Measurements from ENCODE around the gene FIG4.
"Not testable (repeated sequence)": the region's sequence is repeated elsewhere in the genome, so short reads cannot be mapped to it uniquely, and the experiment has no call there.

The FIG4 gene

DNA sequence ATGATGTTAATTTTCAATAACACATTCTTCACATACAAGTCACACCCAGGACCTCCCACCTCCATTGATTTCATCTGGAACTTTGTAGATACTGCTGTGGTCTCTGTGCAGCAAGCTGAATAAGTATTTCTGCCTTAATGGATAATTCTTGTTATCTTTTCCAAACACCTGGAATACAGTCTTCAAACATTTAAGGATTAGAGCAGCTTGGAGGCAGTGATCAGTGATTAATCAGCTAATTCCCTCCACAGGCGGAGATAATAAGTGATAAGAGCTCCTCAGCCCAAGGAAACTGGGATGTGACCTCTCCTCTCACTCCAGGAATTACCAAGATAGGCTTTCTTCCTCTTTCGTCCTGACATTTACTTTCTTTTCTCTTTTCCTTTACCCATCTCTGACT lies 110.7 kb downstream of the FIG4 start:
- no peak for DNase-seq

DNA sequence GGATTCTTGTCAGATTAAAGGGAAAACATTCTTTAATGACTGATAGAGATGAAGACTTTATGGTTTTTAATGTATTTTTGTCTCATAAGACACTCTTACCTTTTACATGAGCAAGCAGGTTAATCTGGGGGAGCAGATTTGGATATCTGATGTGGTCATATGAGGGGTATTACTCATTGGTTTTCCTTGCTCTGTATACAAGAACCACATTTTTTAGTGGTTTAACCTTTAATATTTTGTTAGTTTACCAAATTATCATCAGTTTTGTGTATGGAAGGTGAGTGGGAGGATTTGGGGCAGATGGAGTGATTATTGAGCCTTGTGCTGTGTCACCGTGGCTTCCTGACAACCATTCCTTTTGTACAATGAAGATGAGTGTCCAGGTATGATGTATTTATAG lies 112.9 kb downstream of the FIG4 start:
- DNase-seq: no peak

DNA sequence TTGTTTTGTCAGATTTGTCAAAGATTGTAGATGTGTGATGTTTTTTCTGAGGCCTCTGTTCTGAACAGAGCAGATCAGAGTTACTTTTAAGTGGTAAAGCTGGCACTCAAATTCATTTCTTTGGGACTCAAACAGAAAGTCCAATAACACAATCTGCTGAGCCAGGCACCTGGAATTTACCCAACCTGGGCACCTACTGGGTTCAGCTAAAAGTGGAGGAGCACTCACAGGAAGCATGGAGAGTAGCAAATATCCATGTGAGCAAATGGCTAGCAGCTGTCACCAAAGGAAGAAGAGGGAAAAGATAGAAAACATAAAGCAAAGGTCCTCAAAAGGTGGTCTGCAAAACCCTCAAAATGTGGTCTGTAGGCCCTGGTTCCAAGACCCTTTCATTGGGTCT lies 116.8 kb downstream of the FIG4 start:
- no peak for DNase-seq

DNA sequence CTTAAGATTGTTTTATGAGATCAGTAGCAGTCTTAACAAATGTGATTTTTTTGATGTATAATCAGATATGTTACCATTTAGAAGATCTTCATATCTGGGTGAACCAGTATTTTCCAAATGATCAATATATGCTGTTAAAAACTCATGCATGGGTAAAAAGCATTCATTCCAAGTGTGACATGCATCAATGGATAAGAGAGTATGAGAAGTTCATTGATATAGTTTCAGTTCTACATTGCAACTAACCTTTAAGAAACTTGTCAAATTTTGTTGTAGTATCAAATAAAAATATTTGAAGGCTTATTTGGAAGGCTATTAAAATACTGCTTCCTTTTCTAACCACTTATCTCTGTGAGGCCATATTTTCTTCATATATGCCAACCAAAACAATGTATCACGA lies 117.7 kb downstream of the FIG4 start:
- DNase-seq: no peak

DNA sequence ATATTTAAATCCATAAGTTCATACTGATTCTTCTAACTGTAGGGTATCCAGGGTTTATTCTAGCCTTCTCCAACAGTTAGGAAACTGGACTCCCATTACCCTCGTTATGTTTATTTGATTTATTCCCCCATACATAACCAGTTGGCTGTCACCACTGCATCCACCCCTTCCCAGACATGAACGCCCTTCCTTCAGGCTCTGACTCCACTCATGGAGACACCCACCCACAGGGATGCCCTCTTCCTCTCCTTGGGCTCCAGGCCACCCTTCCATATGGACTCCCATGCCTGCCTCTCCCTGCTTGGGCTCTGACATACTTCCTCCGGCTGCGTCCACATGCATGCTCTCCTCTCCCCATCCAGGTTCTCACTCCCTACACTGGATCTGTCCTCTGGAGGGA lies 124.0 kb downstream of the FIG4 start:
- no peak for DNase-seq

DNA sequence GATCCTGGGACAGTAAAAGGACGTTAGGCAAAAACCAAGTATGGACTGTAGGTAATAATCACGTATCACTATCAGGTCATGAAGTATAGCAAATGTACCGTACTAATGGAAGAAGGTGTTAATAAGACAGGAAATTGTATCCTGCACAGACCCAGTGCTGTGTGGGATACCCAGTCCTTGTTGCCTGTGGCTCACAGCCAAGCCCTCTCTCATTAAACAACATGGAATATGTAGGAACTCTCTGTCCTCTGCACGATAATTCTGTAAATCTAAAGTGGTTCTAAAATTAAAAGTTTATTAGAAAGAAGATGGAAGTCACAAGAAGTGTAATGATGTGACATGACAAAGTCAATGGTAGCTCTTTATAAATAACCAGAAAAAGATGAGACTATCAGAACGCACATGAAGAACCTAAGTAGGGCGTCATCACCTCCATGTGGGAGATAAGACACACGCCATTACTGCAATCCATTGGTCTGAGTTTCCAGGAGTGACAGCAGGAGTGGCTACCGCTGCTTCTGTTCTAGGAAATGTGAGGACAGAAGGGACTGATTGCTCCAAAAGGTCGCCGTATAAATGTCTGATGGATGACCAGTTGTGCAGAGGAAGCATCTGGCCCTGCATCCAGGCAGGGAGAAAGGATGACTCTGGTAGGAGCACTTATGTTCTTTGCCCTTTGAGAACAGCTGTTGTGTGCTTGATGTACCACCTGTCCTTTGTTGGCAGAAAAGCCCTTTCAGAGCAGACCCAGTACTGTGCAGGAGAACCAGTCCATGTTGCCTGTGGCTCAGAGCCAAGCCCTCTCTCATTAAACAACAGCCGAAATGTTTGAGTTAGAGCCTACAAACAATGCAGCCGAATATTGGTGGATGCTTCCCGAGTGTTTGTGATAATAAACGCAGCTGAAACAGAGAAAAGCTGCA lies 125.6 kb downstream of the FIG4 start:
- DNase-seq: peak; percentile 98

DNA sequence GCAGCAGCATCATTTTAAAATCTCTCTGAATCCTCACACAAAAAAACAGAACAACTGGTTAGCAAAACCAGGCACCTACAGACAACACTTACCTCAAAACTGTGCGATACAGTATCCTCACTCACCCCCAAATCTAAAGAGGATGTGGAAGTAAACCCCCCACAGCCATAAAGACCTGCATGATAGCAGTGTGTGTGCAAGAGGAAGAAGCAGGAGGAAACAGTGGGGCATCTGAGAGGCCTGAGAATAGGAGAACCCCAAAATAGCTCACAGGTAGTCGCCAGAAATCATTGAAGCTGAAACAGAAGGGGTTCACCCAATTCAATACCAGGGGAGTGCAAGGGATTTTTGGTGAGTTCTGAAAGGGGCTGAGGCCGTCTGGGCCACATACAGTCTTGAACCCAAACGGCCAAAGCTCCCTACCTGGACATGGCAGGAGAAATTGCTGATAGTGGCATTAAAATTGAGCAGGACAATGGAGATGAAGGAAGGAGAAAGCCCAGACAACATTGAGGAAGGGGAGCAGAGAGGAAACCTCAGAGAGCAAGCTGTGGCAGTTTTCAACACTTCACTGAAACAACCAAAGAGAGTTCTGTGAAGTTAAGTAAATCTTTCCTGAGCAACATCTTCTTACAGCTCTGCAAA lies 129.7 kb downstream of the FIG4 start:
- no peak for DNase-seq

DNA sequence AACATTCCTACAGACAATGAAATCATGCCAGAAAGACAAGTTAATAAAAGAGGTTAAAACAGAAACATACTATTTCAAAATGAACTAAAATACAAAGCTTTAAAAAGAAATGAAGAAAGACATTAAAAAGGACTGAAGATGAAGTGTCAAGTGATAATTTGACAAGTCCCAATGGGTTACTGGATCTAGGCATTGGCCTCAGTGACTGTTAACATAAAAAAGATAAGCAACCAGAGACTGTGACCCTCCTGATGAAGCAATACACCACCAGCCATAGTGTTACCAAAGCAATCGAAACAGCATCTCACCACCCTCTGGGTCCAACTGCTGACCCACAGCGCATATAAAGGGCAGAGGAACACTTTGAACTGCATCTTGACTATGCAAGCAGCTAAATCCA lies 130.3 kb downstream of the FIG4 start:
- no peak for DNase-seq

DNA sequence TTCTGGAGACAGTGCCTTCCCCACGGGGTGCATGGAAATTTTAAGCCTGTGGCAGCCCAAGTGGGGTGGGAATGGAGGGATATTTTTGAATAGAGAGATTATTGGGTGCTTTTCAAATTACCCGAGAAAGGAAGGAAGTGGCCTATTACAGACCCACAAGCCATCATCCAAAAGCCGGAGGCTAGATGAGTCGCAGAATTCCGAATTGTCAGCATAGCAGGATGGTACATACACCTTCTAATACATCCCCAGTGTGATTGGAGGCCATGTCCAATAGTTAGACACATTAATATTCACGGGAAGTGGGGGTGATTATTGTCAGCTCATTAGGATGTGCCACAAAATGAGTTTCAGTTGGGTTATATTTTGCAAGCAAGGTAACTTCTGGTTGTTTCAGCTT lies 133.0 kb downstream of the FIG4 start:
- no peak for DNase-seq

DNA sequence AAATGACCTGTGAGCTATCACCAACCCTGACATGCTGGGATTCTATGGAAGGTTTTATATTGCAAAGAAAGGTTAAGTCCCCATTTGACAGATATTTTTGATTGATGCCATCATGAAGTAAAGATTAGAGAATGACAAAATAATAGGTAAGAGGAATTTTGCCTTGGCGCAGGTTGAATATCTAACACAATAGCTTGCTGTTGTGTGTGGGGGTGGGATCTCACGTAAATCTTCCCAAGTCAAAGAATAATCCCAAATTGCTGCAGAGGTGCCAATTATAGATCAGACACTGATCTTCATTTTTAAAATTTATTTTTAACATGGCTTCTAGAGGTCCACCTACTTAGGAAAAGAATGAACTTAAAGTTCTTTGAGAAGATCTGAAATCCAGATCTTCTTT lies 135.5 kb downstream of the FIG4 start:
- no peak for DNase-seq

DNA sequence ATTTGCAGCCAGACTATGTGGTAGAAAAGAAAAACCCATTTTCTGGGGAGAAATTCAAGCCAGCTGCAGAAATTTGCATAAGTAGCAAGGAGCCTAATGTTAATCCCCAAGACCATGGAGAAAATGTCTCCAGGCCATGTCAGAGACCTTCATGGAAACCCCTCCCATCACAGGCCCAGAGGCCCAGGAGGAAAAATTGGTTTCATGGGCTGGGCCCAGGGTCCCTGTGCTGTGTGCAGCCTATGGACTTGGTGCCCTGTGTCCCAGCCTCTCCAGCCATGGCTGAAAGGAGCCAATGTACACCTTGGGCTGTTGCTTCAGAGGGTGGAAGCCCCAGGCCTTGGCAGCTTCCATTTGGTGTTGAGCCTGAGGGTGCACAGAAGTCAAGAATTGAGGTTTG lies 140.3 kb downstream of the FIG4 start:
- DNase-seq: not testable (repeated sequence)

DNA sequence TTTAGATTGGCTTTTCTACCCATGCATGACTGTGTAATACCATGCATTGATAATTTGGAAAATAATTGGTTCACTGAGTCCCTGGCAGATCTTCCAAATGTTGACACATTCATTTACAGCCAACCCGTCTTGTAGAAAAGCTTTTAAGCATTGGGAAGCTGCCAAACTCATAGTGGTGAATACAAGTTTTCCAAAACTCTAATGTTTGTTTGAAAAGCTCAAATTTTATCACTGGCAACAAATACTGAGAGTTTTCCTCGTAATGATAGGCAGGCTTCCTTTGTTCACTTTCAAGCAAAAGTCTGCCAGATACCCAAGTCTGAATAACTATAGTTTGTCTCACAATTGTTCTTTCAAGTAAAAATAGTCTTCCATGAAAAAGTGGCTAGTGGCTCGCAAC lies 143.0 kb downstream of the FIG4 start:
- peak; percentile 88 for DNase-seq

DNA sequence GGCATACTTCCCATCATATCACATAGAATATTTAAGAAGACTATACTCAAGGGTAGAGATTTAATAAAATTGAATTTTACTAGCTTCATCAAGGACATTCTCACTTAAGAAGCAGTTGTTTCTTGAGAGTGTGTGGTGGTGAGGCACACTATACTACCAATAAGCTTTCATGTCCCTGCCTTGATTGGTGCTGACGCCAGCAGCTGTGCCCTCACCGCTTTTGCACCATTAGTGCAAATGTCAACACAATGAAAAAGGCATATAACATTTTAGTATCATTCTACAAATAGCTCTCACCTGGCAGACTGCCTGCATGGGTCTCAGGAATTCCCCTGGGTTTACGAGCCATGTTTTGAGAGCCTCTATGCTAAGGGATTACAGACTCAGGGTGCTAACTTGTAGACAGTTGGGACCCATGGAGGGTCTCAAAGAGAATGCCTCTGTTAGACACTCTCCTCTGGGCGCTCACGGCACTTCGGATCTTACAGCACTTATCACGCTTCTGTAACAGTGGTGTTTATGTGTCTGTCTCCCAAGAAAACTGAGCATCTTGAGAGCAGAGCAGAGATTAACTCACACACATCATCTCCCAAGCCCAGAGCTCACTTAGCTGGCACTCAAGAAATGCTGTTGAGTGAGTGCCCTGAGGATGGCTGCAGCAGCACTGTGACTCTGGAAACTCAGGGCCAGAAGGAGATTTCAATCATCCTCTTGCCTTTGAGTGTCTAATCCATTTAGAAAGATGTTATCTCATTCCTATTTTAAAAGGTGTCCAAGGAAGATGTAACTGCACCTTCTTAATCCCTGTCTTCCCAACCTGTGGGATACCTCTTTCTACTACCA lies 143.7 kb downstream of the FIG4 start:
- peak; percentile 93 for DNase-seq

DNA sequence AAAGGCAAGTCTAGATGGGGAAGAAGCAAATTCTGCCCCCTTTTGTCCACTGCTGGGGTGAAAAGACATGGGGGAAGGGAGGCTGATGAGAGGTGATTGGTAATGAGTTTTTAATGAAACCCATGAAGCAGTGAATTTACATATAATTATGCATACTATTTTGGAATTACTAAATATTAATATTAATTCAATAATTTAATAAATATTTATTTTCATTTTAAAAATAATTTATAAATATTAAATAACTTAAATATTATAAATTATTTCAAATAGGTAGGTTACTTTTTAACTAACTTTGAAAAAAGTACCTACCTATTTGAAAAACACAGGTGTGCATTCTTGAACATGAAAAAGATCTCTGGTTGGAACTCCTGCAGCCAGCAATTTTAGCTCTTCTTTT lies 148.9 kb downstream of the FIG4 start:
- no peak for DNase-seq

DNA sequence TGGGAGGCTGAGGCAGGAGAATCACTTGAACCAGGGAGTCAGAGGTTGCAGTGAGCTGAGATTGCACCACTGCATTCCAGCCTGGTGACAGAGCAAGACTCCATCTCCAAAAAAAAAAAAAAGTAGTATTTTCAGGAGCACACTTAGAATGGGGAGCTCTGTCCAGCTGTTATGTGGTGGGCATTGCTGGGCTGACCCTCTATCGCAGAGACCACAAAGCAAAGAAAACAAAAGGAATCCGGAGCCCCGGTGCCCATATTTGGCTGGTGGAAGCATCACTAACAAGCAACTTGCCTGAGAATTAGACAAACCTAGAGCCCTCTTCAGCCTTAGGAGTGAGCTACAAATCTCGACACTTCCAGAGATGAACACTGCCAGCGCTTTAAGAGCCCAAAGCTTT lies 149.7 kb downstream of the FIG4 start:
- no peak for DNase-seq

DNA sequence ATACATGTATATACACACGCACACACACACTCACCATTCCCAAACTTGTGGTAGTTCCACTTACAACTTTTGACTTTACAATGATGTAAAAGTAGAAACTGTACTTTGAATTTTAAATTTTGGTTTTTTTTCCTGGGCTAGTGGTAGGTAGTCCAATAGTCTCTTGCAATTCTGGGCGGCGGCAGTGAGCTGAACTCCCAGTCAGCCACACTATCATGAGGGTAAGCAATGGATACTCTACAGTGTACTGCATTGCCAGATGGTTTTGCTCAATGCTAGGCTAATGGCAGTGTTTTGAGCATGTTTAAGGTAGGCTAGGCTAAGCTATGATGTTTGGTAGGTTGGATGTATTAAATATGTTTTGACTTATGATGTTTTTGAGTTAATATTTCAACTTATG lies 150.8 kb downstream of the FIG4 start:
- DNase-seq: no peak

DNA sequence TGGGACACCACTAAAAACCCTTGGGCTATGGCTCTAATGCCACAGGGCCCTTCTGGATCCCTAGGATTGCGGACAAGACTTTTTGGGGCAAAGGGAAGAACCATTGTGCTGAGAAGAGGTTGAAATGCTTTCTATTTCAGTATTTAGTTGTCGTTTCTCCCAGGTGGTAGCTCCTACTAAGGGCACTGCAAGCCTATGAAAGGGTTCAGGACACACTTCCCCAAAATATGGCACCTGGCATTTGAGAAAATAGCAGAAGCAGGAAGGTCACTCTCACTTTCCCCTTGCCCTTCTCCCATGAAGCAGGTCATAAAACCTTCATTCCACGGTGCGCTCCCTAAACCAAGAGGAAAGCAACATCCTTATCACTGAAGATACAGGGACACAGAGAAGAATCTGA lies 161.6 kb downstream of the FIG4 start:
- DNase-seq: no peak

DNA sequence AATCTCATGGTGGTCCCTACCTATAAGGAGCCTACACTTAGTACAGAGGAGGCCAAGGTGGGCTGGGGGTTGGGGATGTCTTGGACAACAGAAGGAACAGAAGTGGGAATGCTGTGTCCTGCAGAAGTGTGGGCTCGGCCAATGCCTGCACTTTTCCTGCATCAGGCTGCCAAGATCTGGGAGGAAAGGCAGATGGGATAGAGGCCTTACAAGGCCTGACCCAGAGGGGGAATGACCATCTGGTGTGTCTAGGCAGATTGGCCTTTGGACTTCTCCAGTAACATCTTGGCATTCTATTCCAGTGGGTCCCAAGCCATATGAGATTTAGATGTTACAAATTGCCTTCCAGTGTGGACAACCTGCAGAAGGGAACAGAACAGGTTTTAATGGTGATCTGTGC lies 162.3 kb downstream of the FIG4 start:
- no peak for DNase-seq

DNA sequence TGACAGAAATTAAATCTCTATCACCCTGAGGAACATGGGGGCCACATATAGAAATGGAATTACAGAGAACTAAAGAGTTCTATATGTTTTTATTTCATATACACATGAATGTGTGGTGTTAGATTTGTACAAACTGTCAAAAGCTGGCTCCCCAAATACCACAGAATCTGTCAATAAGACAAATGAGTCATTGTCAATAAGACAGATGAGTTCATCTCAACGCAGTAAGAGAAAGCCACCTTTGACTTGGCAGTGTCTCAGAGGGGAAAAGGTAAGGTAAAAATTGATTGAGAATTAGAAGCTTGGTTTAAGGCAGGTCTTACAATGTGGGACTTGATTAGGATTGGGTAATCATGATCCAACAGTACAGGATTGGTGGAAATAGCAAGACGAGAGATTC lies 162.9 kb downstream of the FIG4 start:
- no peak for DNase-seq

DNA sequence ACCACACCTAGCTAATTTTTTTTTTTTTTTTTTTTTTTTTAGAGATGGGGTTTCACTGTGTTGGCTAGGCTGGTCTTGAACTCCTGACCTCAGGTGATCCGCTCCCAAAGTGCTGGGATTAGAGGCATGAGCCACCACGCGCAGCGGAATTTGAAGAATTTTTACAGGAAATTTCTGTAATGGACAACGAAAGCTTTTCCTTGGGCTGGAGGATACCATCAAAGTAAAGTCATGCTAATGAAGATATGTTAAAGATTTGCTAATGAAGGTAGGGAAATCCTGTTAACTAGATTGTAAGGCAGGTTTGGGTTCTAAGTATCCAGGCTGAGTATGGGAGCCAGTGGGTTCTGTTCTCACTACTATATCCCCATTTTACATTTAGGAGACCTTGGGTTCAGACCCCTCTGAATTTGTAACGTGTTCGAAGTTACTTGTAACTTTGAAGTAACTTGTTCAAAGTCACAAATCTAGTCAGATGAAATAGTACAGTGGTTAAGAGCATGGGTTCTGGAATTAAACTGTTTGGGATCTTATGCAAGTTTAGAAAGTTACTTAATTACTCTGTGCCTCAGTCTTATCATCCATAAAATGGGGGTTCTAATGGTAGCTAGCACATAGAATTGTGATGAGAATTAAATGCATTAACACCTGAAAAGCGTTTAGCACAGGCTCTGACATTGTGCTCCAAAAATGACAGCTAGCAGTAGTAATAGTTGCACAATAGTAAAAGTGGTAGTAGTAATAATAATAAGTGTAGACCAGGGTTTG lies 163.6 kb downstream of the FIG4 start:
- no peak for DNase-seq

DNA sequence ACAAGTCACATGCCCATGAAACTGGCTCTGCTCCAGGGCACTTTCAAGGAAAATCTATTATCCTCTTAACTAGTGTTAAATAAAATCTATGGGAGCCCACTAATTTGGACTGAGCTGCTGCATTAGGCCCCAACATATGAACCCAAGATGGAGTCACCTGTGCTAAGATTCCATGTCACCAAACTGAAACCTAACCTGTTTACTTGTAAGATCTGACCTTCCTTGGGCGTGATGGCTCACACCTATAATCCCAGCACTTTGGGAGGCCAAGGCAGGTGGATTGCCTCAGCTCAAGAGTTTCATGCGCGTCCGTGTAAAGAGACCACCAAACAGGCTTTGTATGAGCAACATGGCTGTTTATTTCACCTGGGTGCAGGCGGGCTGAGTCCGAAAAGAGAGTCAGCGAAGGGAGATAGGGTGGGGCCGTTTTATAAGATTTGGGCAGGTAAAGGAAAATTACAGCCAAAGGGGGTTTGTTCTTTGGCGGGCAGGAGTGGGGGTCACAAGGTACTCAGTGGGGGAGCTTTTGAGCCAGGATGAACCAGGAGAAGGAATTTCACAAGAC lies 164.5 kb downstream of the FIG4 start:
- DNase-seq: not testable (repeated sequence)

DNA sequence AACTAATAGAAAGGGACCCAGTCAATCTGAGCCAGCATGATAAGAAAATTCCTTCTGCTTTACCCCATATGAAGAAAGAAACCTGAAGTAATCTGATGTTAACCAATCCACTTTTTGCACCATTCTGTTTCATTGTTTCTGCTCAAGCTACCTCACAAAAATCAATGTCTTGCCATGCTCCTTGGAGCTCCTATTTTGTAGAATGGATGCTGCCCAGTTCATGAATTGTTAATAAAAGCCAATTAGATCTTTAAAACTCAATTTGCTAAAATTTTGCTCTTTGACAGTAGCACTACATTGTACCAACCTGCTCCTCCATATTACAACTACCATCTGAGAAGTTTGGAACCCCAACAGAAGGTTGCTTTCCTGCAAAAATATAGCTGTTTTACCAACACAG lies 170.8 kb downstream of the FIG4 start:
- no peak for DNase-seq

DNA sequence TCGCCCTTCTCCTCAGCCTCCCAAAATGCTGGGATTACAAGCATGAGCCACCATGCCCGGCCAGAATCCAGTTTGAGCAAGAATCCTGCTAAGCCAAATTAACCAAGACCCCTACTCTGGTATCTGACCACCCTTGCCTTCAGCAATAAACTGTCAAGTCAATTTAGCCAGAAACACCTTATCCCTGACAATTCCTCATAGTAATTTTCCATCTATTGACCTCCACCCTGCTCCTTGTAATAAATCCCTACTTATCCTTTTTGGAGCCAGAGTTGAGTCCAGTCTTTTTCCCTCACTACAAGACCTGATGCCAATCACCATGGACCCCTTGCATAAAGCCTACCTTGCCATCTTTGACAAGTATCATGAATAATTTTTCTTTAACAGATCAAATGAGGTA lies 173.0 kb downstream of the FIG4 start:
- no peak for DNase-seq

Measured in NCI-H1092 treated with DMSO at 0.1 percent for 48 hours (cell line).